GM23338 (cell line): ENCODE results near the gene UQCC2. TPM values are rescaled to one million over a fixed set of nuclear protein-coding genes. Genes with fewer than 3 reads are reported as not detected.

Experiments
- ATAC-seq: fragments of 200-7000 bp; cut with Tn5 transposase; 3 replicates; pipeline ENCODE4 v1.9.1; 2020
- DNase-seq: peaks from one replicate; pipeline ENCODE4 v3.0.0-alpha.2; 2015; ENCODE audit warnings: low spot score
- H2AFZ ChIP-seq: fragments of 200-600 bp; sonication (generic); 2 replicates; pipeline ENCODE4 v1.8.0; 2016; ENCODE audit warnings: antibody characterized with exemption, mild to moderate bottlenecking, moderate library complexity
- H3F3A ChIP-seq: fragments of 200-600 bp; sonication (generic); replicated peaks from 2 replicates; pipeline ENCODE4 v1.8.0; 2017; ENCODE audit warnings: antibody characterized with exemption, mixed run types, low read depth
- H3K27ac ChIP-seq: fragments of 200-600 bp; sonication (generic); 2 replicates; pipeline ENCODE4 v1.6.1; 2016; ENCODE audit warnings: low read depth
- H3K27me3 ChIP-seq: fragments of 200-600 bp; sonication (generic); 2 replicates; pipeline ENCODE4 v1.8.0; 2016; ENCODE audit warnings: mild to moderate bottlenecking, mixed run types, moderate library complexity; ENCODE audit not compliant: insufficient read depth
- H3K36me3 ChIP-seq: fragments of 200-600 bp; sonication (generic); 2 replicates; pipeline ENCODE4 v1.8.0; 2016; ENCODE audit warnings: mild to moderate bottlenecking; ENCODE audit not compliant: insufficient read depth
- H3K4me1 ChIP-seq: fragments of 200-600 bp; sonication (generic); 2 replicates; pipeline ENCODE4 v1.8.0; 2016; ENCODE audit warnings: mild to moderate bottlenecking, moderate library complexity; ENCODE audit not compliant: insufficient read depth
- H3K4me2 ChIP-seq: fragments of 200-600 bp; sonication (generic); 2 replicates; pipeline ENCODE4 v1.7.1; 2017; ENCODE audit warnings: mixed run types
- H3K4me3 ChIP-seq: fragments of 200-600 bp; sonication (generic); 2 replicates; pipeline ENCODE4 v1.6.1; 2016; ENCODE audit warnings: mixed run types
- H3K79me2 ChIP-seq: fragments of 200-600 bp; sonication (generic); replicated peaks from 2 replicates; pipeline ENCODE4 v1.8.0; 2017; ENCODE audit warnings: mild to moderate bottlenecking; ENCODE audit not compliant: insufficient read depth
- H3K9me2 ChIP-seq: fragments of 200-600 bp; sonication (generic); 2 replicates; pipeline ENCODE4 v1.8.0; 2017; ENCODE audit not compliant: insufficient read depth
- H4K20me1 ChIP-seq: fragments of 200-600 bp; sonication (generic); replicated peaks from 2 replicates; pipeline ENCODE4 v1.8.0; 2017; ENCODE audit warnings: mild to moderate bottlenecking; ENCODE audit not compliant: insufficient read depth
- H3K27ac Mint-ChIP-seq: 2 replicates; pipeline ENCODE4 v1.8.0; 2020; ENCODE audit warnings: inconsistent platforms, mild to moderate bottlenecking, moderate library complexity, mixed read lengths
- H3K27me3 Mint-ChIP-seq: 3 replicates; pipeline ENCODE4 v1.8.0; 2022; ENCODE audit warnings: low read depth, mild to moderate bottlenecking, moderate library complexity, mixed read lengths, inconsistent platforms; ENCODE audit not compliant: insufficient read depth, poor library complexity
- H3K36me3 Mint-ChIP-seq: 3 replicates; pipeline ENCODE4 v1.8.0; 2021; ENCODE audit warnings: low read depth, mild to moderate bottlenecking, inconsistent platforms, moderate library complexity, mixed read lengths
- H3K4me1 Mint-ChIP-seq: 3 replicates; pipeline ENCODE4 v1.8.0; 2020; ENCODE audit warnings: mild to moderate bottlenecking, inconsistent platforms, mixed read lengths
- H3K4me3 Mint-ChIP-seq: 3 replicates; pipeline ENCODE4 v1.8.0; 2021; ENCODE audit warnings: moderate library complexity, mild to moderate bottlenecking, inconsistent platforms, mixed read lengths
- H3K9me3 Mint-ChIP-seq: 3 replicates; pipeline ENCODE4 v1.8.0; 2020; ENCODE audit warnings: moderate library complexity, mild to moderate bottlenecking, inconsistent platforms, mixed read lengths
- ETS1 ChIP-seq: IDR thresholded peaks from 2 replicates; pipeline ENCODE4 v1.6.1; 2016; ENCODE audit warnings: antibody characterized with exemption
- EZH2phosphoT487 ChIP-seq: fragments of 200-600 bp; sonication (generic); IDR thresholded peaks from one replicate; pipeline ENCODE4 v1.8.1; 2018; ENCODE audit warnings: antibody characterized with exemption; ENCODE audit not compliant: unreplicated experiment
- JUNB ChIP-seq: IDR thresholded peaks from one replicate; pipeline ENCODE4 v1.6.1; 2016; ENCODE audit warnings: antibody characterized with exemption; ENCODE audit not compliant: unreplicated experiment
- NANOG ChIP-seq: IDR thresholded peaks from 2 replicates; pipeline ENCODE4 v1.6.1; 2016; ENCODE audit warnings: antibody characterized with exemption, borderline replicate concordance
- REST ChIP-seq: IDR thresholded peaks from one replicate; pipeline ENCODE4 v1.6.1; 2018; ENCODE audit warnings: antibody characterized with exemption; ENCODE audit not compliant: unreplicated experiment
- ZNF114 ChIP-seq: fragments of 250-450 bp; sonication (Bioruptor Pico); IDR thresholded peaks from 2 replicates; pipeline ENCODE4 v1.5.0; 2020; ENCODE audit warnings: mild to moderate bottlenecking, moderate library complexity
- ZNF331 ChIP-seq: fragments of 250-450 bp; sonication (Bioruptor Pico); IDR thresholded peaks from 2 replicates; pipeline ENCODE4 v1.5.0; 2020; ENCODE audit warnings: low read depth, mild to moderate bottlenecking, moderate library complexity
- polyA plus RNA-seq: library from polyadenylated mRNA; unstranded; fragments of >200 nt; fragmentation: Nextera tagmentation; extraction: Ambion mirVana; gene quantifications from 2 replicates; pipeline ENCODE4 v1.2.1, GENCODE V29; 2016
- total RNA-seq: library from RNA; depleted of rRNA; stranded (reverse); fragments of >200 nt; shearing (Covaris generic); gene quantifications from 2 replicates; pipeline ENCODE4 v1.2.3, GENCODE V29; 2014
- TF ChIP-seq, protein P1 (sequence below): fragments of 250-450 bp; sonication (Bioruptor Pico); IDR thresholded peaks from 2 replicates; pipeline ENCODE4 v1.5.0; 2020; ENCODE audit warnings: mild to moderate bottlenecking, moderate library complexity

Gene UQCC2
- total and polyA plus RNA-seq, 2 experiments from 2014 or later, result 48.9 to 379 TPM

DNA sequence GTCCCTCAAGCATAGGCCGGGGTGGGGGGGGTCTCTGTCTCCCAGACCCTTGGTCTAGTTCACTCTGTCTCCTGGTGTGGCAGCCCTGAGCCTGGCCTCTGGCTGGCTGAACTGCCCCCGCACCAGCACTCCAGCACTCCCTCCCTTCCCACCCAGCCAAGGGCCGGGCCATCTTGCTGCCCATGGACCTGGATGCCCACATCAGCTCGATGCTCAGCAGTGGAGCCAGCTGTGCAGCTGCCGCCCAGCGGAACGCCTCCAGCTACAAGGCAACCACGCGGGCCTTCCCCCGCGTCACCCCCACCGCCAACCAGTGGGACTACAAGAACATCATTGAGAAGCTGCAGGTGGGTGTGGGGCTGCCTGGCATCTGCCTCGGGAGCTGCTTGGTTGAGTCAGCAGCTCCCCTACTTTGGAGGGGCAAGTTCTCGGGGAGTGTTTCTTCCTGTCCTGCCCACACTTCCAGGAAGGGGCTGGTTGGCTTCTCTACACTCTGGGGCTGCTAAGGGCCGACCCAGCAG lies 28.4 kb downstream of the UQCC2 start:
- DNase-seq, result no peak
- H3K9me3 Mint-ChIP-seq, result no peaks in the 10 kb centered on the region; the same call in 2 of the 3 replicates
- no peaks in the 10 kb centered on the region for H3K9me2 ChIP-seq
- H3K36me3 ChIP-seq, result no peaks in the 10 kb centered on the region
- no peaks in the 10 kb centered on the region for H3K4me1 ChIP-seq
- H3K27ac Mint-ChIP-seq, result no peak overlapping the region
- H3K4me2 ChIP-seq, result no peak overlapping the region
- no peak for ATAC-seq
- no peaks in the 10 kb centered on the region for H3K27me3 ChIP-seq
- H4K20me1 ChIP-seq, result no peaks in the 10 kb centered on the region; the same call in 1 of the 2 replicates
- no peaks in the 10 kb centered on the region for H3K79me2 ChIP-seq
- H3K4me3 ChIP-seq, result no peak overlapping the region
- TF ChIP-seq ZNF114 (no peak), EZH2phosphoT487 (no peak), JUNB (no peak), NANOG (no peak), ZNF331 (CRISPR knock-in tag) (no peak), REST (no peak), ETS1 (no peak)
- TF ChIP-seq, protein P1, sequence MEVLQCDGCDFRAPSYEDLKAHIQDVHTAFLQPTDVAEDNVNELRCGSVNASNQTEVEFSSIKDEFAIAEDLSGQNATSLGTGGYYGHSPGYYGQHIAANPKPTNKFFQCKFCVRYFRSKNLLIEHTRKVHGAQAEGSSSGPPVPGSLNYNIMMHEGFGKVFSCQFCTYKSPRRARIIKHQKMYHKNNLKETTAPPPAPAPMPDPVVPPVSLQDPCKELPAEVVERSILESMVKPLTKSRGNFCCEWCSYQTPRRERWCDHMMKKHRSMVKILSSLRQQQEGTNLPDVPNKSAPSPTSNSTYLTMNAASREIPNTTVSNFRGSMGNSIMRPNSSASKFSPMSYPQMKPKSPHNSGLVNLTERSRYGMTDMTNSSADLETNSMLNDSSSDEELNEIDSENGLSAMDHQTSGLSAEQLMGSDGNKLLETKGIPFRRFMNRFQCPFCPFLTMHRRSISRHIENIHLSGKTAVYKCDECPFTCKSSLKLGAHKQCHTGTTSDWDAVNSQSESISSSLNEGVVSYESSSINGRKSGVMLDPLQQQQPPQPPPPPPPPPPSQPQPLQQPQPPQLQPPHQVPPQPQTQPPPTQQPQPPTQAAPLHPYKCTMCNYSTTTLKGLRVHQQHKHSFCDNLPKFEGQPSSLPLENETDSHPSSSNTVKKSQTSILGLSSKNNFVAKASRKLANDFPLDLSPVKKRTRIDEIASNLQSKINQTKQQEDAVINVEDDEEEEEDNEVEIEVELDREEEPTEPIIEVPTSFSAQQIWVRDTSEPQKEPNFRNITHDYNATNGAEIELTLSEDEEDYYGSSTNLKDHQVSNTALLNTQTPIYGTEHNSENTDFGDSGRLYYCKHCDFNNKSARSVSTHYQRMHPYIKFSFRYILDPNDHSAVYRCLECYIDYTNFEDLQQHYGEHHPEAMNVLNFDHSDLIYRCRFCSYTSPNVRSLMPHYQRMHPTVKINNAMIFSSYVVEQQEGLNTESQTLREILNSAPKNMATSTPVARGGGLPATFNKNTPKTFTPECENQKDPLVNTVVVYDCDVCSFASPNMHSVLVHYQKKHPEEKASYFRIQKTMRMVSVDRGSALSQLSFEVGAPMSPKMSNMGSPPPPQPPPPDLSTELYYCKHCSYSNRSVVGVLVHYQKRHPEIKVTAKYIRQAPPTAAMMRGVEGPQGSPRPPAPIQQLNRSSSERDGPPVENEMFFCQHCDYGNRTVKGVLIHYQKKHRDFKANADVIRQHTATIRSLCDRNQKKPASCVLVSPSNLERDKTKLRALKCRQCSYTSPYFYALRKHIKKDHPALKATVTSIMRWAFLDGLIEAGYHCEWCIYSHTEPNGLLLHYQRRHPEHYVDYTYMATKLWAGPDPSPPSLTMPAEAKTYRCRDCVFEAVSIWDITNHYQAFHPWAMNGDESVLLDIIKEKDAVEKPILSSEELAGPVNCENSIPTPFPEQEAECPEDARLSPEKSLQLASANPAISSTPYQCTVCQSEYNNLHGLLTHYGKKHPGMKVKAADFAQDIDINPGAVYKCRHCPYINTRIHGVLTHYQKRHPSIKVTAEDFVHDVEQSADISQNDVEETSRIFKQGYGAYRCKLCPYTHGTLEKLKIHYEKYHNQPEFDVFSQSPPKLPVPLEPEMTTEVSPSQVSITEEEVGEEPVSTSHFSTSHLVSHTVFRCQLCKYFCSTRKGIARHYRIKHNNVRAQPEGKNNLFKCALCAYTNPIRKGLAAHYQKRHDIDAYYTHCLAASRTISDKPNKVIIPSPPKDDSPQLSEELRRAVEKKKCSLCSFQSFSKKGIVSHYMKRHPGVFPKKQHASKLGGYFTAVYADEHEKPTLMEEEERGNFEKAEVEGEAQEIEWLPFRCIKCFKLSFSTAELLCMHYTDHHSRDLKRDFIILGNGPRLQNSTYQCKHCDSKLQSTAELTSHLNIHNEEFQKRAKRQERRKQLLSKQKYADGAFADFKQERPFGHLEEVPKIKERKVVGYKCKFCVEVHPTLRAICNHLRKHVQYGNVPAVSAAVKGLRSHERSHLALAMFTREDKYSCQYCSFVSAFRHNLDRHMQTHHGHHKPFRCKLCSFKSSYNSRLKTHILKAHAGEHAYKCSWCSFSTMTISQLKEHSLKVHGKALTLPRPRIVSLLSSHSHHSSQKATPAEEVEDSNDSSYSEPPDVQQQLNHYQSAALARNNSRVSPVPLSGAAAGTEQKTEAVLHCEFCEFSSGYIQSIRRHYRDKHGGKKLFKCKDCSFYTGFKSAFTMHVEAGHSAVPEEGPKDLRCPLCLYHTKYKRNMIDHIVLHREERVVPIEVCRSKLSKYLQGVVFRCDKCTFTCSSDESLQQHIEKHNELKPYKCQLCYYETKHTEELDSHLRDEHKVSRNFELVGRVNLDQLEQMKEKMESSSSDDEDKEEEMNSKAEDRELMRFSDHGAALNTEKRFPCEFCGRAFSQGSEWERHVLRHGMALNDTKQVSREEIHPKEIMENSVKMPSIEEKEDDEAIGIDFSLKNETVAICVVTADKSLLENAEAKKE (CRISPR knock-in tag), result no peak
- H3K36me3 Mint-ChIP-seq, result peaks cover 39% of the 10 kb centered on the region
- H3K4me3 Mint-ChIP-seq, result no peak overlapping the region
- H3F3A ChIP-seq, result no peaks in the 10 kb centered on the region
- no peaks in the 10 kb centered on the region; the same call in 2 of the 3 replicates for H3K4me1 Mint-ChIP-seq
- H3K27me3 Mint-ChIP-seq, result peaks cover 9% of the 10 kb centered on the region
- H3K27ac ChIP-seq, result no peak overlapping the region
- H2AFZ ChIP-seq, result no peak overlapping the region
